ENCODE measurements around the gene KAT5. TPM values are rescaled to one million over a fixed set of nuclear protein-coding genes. Genes with fewer than 3 reads are reported as not detected.
"Not testable (repeated sequence)": the region's sequence is repeated elsewhere in the genome, so short reads cannot be mapped to it uniquely, and the experiment has no call there.

KAT5 gene
- total RNA-seq, 4 donors from 2014 or later, result 49.7 to 84.9 (median 81.6) TPM

DNA sequence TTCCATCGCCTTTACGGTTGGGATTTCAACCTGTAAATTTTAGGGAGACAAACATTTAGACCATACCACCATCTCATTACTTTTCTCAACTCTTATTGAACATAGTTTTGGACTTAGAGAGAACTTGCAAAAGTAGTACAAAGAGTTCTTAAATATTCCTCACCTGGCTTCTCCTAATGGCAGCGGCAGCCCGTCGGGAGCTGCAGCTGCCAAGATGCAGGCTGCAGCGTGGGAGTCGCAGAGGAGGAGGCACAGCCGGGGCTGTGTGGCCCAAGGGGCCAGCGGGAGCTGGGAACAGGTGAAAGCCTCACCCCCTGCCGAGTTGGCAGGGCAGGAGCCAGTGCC lies 31.6 kb downstream of the KAT5 start:
- WGBS, 2 donors (ENCODE audit: low coverage in 1 of 2), result 82 to 86% methylated on average over 2 to 5 of the region's 10 CpGs
- TF ChIP-seq EP300 (IDR thresholded peaks at IDR 0.05) (no peak), POLR2A (IDR thresholded peaks at IDR 0.05) (no peak), POLR2AphosphoS5 (IDR thresholded peaks at IDR 0.05) (no peak)
- TF ChIP-seq, protein P1, sequence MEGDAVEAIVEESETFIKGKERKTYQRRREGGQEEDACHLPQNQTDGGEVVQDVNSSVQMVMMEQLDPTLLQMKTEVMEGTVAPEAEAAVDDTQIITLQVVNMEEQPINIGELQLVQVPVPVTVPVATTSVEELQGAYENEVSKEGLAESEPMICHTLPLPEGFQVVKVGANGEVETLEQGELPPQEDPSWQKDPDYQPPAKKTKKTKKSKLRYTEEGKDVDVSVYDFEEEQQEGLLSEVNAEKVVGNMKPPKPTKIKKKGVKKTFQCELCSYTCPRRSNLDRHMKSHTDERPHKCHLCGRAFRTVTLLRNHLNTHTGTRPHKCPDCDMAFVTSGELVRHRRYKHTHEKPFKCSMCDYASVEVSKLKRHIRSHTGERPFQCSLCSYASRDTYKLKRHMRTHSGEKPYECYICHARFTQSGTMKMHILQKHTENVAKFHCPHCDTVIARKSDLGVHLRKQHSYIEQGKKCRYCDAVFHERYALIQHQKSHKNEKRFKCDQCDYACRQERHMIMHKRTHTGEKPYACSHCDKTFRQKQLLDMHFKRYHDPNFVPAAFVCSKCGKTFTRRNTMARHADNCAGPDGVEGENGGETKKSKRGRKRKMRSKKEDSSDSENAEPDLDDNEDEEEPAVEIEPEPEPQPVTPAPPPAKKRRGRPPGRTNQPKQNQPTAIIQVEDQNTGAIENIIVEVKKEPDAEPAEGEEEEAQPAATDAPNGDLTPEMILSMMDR (IDR thresholded peaks at IDR 0.05), result no peak
- Histone ChIP-seq H3K4me3 (no peak overlapping the region), H3K27ac (no peak overlapping the region), H3K9me3 (no peaks in the 10 kb centered on the region), H3K4me1 (no peaks in the 10 kb centered on the region), H3K36me3 (no peaks in the 10 kb centered on the region), H3K27me3 (peaks cover 26% of the 10 kb centered on the region)
- ATAC-seq, result no peak

DNA sequence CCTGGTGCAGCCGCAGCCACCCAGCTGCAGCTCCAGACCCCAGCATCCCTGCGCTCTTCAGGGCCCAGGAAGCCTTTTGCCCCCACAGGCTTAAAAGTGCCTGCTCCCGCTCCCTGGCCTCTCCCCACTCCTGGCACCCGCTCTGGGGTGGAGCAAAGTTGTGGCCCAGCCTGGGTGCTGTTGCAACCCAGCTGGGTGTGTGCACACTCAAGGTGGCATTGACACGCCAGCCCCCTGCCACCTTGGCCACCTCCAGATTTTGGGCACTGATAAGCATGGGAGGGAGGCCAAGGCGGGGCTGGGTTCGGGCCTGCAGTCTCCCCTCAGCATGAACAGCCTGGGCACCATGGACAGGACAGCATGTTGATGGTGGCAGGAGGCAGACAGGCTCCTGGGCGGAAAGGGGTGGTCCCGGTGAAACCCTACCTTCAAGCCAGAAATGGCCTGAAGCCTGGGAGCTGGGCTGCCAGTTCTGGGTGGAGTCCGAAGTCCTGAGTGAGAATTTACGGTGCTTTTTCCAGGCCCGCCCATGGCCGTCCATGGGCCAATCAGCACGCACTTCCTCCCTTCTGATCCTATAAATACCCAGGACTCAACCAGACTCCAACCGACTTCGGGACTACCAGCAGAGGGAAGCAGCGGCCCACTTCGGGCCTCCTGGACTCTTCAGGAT lies 32.1 kb downstream of the KAT5 start:
- no peaks in the 10 kb centered on the region for H3K4me1 ChIP-seq
- peaks cover 26% of the 10 kb centered on the region for H3K27me3 ChIP-seq
- ATAC-seq, result no peak
- no peaks in the 10 kb centered on the region for H3K9me3 ChIP-seq
- no peak overlapping the region for H3K4me3 ChIP-seq
- TF ChIP-seq, protein P1 (IDR thresholded peaks at IDR 0.05), result peak in 1 of 4 experiments; percentile 5
- no peak for TF ChIP-seq POLR2AphosphoS5 (IDR thresholded peaks at IDR 0.05)
- 72% methylated on average over 4 to 6 of the region's 18 CpGs for WGBS, 2 donors (ENCODE audit: low coverage in 1 of 2)
- no peak overlapping the region for H3K27ac ChIP-seq
- H3K36me3 ChIP-seq, result no peaks in the 10 kb centered on the region

DNA sequence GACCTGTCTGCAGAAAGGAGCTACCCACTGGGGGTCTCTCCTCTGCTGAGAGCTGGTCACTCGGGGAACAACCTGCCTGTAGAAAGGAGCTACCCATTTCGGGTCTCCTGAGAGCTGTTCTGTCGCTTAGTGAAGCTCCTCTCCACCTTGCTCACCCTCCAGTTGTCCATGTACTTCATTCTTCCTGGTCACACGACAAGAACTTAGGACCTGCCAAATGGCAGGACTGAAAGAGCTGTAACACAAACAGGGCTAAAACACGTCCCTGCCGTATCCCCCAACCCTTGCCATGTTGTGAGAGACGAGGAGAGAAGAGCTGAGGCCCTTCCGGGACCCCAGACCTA lies 32.6 kb downstream of the KAT5 start:
- no peak for TF ChIP-seq POLR2A (IDR thresholded peaks at IDR 0.05)
- no peak for TF ChIP-seq EP300 (IDR thresholded peaks at IDR 0.05)
- TF ChIP-seq, protein P1 (IDR thresholded peaks at IDR 0.05), result no peak
- TF ChIP-seq POLR2AphosphoS5 (IDR thresholded peaks at IDR 0.05), result no peak
- 76 to 80% methylated on average over 1 to 3 of the region's 8 CpGs for WGBS, 2 donors (ENCODE audit: low coverage in 1 of 2)
- no peak for ATAC-seq

DNA sequence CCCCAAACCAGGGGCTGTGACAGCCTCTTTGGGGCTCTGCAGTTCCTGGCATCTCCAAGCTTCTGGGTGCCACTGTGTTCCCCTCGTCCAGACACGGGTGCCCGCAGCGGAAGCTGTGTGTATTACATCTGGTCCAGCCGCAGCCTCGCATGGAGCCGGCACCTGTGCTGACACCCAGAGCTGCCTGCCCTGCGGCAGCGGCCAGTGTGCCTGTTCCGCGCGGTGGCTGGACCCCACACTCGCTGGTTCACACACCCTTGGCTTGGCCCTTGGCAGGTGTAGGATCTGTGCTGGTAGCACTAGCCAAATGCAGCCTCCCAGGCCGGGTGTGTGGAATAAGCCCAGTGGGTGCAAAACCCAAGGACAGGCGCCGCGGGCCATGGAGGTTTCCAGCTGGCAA lies 33.0 kb downstream of the KAT5 start:
- Histone ChIP-seq H3K27ac (no peak overlapping the region), H3K9me3 (no peaks in the 10 kb centered on the region), H3K27me3 (peaks cover 21% of the 10 kb centered on the region), H3K4me3 (no peak overlapping the region), H3K36me3 (no peaks in the 10 kb centered on the region), H3K4me1 (no peaks in the 10 kb centered on the region)
- 96% methylated on average over 9 of the region's 17 CpGs; no CpG with 5 or more reads in 1 of the 2 donors for WGBS, 2 donors (ENCODE audit: low coverage in 1 of 2)
- no peak for ATAC-seq
- TF ChIP-seq, protein P1 (IDR thresholded peaks at IDR 0.05), result no peak
- TF ChIP-seq EP300 (IDR thresholded peaks at IDR 0.05) (no peak), POLR2A (IDR thresholded peaks at IDR 0.05) (no peak), POLR2AphosphoS5 (IDR thresholded peaks at IDR 0.05) (no peak)

More for the DNA sequence above, 32.6 kb downstream of the KAT5 start:
- Histone ChIP-seq H3K27ac (no peak overlapping the region), H3K27me3 (peaks cover 24% of the 10 kb centered on the region), H3K4me1 (no peaks in the 10 kb centered on the region), H3K9me3 (no peaks in the 10 kb centered on the region), H3K36me3 (no peaks in the 10 kb centered on the region), H3K4me3 (no peak overlapping the region)

DNA sequence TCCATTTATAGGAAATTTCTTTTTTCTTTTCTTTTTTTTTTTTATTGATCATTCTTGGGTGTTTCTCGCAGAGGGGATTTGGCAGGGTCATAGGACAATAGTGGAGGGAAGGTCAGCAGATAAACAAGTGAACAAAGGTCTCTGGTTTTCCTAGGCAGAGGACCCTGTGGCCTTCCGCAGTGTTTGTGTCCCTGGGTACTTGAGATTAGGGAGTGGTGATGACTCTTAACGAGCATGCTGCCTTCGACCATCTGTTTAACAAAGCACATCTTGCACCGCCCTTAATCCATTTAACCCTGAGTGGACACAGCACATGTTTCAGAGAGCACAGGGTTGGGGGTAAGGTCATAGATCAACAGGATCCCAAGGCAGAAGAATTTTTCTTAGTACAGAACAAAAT lies 50.1 kb downstream of the KAT5 start:
- H3K27me3 ChIP-seq, H3K9me3 ChIP-seq, H3K4me3 ChIP-seq, H3K27ac ChIP-seq, ATAC-seq, H3K36me3 ChIP-seq, H3K4me1 ChIP-seq: not testable (repeated sequence)
- WGBS, 2 donors (ENCODE audit: low coverage in 1 of 2), result 38 to 74% methylated on average over 2 to 3 of the region's 5 CpGs

DNA sequence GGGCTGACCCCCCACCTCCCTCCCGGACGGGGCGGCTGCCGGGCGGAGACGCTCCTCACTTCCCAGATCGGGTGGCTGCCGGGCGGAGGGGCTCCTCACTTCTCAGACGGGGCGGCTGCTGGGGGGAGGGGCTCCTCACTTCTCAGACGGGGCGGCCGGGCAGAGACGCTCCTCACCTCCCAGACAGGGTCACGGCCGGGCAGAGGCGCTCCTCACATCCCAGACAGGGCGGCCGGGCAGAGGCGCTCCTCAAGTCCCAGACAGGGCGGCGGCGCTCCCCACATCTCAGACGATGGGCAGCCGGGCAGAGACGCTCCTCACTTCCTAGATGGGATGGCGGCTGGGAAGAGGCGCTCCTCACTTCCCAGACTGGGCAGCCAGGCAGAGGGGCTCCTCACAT lies 50.8 kb downstream of the KAT5 start:
- H3K4me3 ChIP-seq, H3K27me3 ChIP-seq, H3K4me1 ChIP-seq, H3K27ac ChIP-seq, H3K36me3 ChIP-seq, ATAC-seq, H3K9me3 ChIP-seq: not testable (repeated sequence)
- no CpG with 5 or more reads among the region's 29 CpGs for WGBS, 2 donors (ENCODE audit: low coverage in 1 of 2)
